ENCODE data around the gene ITGA5. TPM values are rescaled to one million over a fixed set of nuclear protein-coding genes. Genes with fewer than 3 reads are reported as not detected.

The ITGA5 gene
- total RNA-seq, 4 donors from 2014 or later: 69.7 to 223 (median 99.4) TPM

GRCh38 chr12:54350743-54351142 lies 68.3 kb downstream of the ITGA5 start:
- Histone ChIP-seq H3K27me3 (no peaks in the 10 kb centered on the region), H3K27ac (peak overlapping the region; percentile 92 to 96), H3K9me3 (no peaks in the 10 kb centered on the region), H3K4me3 (no peak overlapping the region), H3K36me3 (no peaks in the 10 kb centered on the region), H3K4me1 (peaks cover 8 to 14% of the 10 kb centered on the region in 2 donors)
- DNase-seq: no peak
- intact Hi-C loops (cut with DNase I; ENCODE audit: low total_unique reads): no loop called here
- TF ChIP-seq POLR2A (IDR thresholded peaks at IDR 0.05) (no peak), CTCF (IDR thresholded peaks at IDR 0.05) (no peak)

GRCh38 chr12:54349679-54350078 lies 69.4 kb downstream of the ITGA5 start:
- no peak for DNase-seq
- peak overlapping the region; percentile 92 to 96 for H3K27ac ChIP-seq

GRCh38 chr12:54349036-54349435 lies 70.0 kb downstream of the ITGA5 start:
- Histone ChIP-seq H3K4me3 (no peak overlapping the region), H3K9me3 (no peaks in the 10 kb centered on the region), H3K27me3 (no peaks in the 10 kb centered on the region), H3K4me1 (peaks cover 8 to 14% of the 10 kb centered on the region in 2 donors), H3K36me3 (no peaks in the 10 kb centered on the region), H3K27ac (peak overlapping the region; percentile 17 to 96)
- DNase-seq: no peak
- intact Hi-C loops (cut with DNase I; ENCODE audit: low total_unique reads): no loop called here
- no peak for TF ChIP-seq CTCF (IDR thresholded peaks at IDR 0.05)
- no peak for TF ChIP-seq POLR2A (IDR thresholded peaks at IDR 0.05)

More at GRCh38 chr12:54349679-54350078, 69.4 kb downstream of the ITGA5 start:
- intact Hi-C loops (cut with DNase I; ENCODE audit: low total_unique reads): no loop called here
- H3K27me3 ChIP-seq: no peaks in the 10 kb centered on the region
- H3K4me3 ChIP-seq: no peak overlapping the region
- H3K4me1 ChIP-seq: peaks cover 8 to 14% of the 10 kb centered on the region in 2 donors
- H3K36me3 ChIP-seq: no peaks in the 10 kb centered on the region
- no peaks in the 10 kb centered on the region for H3K9me3 ChIP-seq
- TF ChIP-seq POLR2A (IDR thresholded peaks at IDR 0.05) (no peak), CTCF (IDR thresholded peaks at IDR 0.05) (no peak)

Other genes with a start within 250 kb of the ITGA5 start
- gene SMUG1, start 230.3 kb downstream of the ITGA5 start, total RNA-seq: 10 to 100 TPM in 3 of 4 donors, 1 to 10 TPM in 1; 8.2 to 39.7 (median 19.2) TPM
- 100 to 1,000 TPM in 1 of 4 donors, 10 to 100 TPM in 3; 20.5 to 133 (median 50.1) TPM for gene CBX5, start 139.1 kb downstream of the ITGA5 start, total RNA-seq
- gene HNRNPA1, start 138.5 kb downstream of the ITGA5 start, total RNA-seq: 1,000 to 10,000 TPM in 2 of 4 donors, 100 to 1,000 TPM in 2; 245 to 1,238 (median 796) TPM
- gene NFE2, start 118.3 kb downstream of the ITGA5 start, total RNA-seq: 1 to 10 TPM in 1 of 4 donors, under 1 TPM in 1, not detected in 2; 0.40 to 1.2 TPM
- gene COPZ1, start 94.1 kb downstream of the ITGA5 start, total RNA-seq: 100 to 1,000 TPM in 3 of 4 donors, 10 to 100 TPM in 1; 32.3 to 141 (median 120) TPM
- under 1 TPM in 2 of 4 donors, not detected in 2; 0.21 to 0.27 TPM for gene GPR84, start 54.8 kb downstream of the ITGA5 start, total RNA-seq
- gene ZNF385A, start 34.5 kb downstream of the ITGA5 start, total RNA-seq: 10 to 100 TPM in 1 of 4 donors, 1 to 10 TPM in 1, under 1 TPM in 2; 0.26 to 16.9 (median 3.2) TPM
- not detected for gene GTSF1, start 54.3 kb upstream of the ITGA5 start, total RNA-seq
- gene NCKAP1L, start 78.5 kb upstream of the ITGA5 start, total RNA-seq: 10 to 100 TPM in 3 of 4 donors, 1 to 10 TPM in 1; 7.6 to 22.8 (median 11.6) TPM
- 10 to 100 TPM in 2 of 4 donors, 1 to 10 TPM in 2; 1.5 to 25.9 (median 13.4) TPM for gene PDE1B, start 130.3 kb upstream of the ITGA5 start, total RNA-seq
- 1 to 10 TPM in 3 of 4 donors, under 1 TPM in 1; 0.76 to 9.0 (median 2.4) TPM for gene PPP1R1A, start 169.4 kb upstream of the ITGA5 start, total RNA-seq
- gene LACRT, start 215.6 kb upstream of the ITGA5 start, total RNA-seq: not detected
- not detected for gene DCD, start 229.1 kb upstream of the ITGA5 start, total RNA-seq